HEK293T (cell line): ENCODE results near the gene TRPM2.

Experiments
- BHLHE40 ChIP-seq: fragments of 450-650 bp; IDR thresholded peaks from 2 replicates; pipeline ENCODE4 v1.6.1; 2016; ENCODE audit warnings: mild to moderate bottlenecking, moderate library complexity, borderline replicate concordance
- FOXA1 ChIP-seq: fragments of 450-650 bp; IDR thresholded peaks from 2 replicates; pipeline ENCODE4 v1.6.1; 2016; ENCODE audit warnings: mild to moderate bottlenecking
- FOXM1 ChIP-seq: fragments of 450-650 bp; IDR thresholded peaks from 2 replicates; pipeline ENCODE4 v1.6.1; 2017; ENCODE audit warnings: mild to moderate bottlenecking, borderline replicate concordance
- HDGF ChIP-seq: fragments of 450-650 bp; IDR thresholded peaks from 2 replicates; pipeline ENCODE4 v1.6.1; 2017; ENCODE audit warnings: antibody characterized with exemption, borderline replicate concordance
- L3MBTL2 ChIP-seq: fragments of 450-650 bp; conservative IDR thresholded peaks from 2 replicates; pipeline ENCODE4 v1.6.1; 2016; ENCODE audit warnings: mild to moderate bottlenecking
- NFRKB ChIP-seq: fragments of 450-650 bp; IDR thresholded peaks from 2 replicates; pipeline ENCODE4 v1.6.1; 2016; ENCODE audit warnings: mild to moderate bottlenecking, moderate library complexity
- SP1 ChIP-seq: fragments of 450-650 bp; IDR thresholded peaks from 2 replicates; pipeline ENCODE4 v1.6.1; 2017
- SUZ12 ChIP-seq: fragments of 450-650 bp; IDR thresholded peaks from 2 replicates; pipeline ENCODE4 v1.6.1; 2016; ENCODE audit warnings: mild to moderate bottlenecking

DNA sequence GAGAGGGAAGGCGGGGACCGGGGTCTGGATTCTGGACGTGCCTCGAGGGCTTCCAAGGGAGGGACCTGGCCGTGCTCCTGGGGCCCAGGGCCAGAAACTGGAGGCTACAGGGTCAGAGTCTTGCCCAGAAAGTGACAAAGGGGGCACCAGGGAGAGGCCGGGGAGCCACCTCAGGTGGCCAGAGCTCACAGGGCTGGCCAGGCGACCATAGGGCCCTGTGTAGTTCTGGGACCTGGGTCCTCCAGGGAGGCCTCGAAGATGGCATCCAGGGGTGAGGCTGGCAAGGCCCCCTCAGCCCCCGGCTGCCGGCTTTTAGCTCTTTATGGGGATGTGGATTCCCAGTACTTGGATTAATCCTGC lies 87.6 kb downstream of the TRPM2 start:
- TF ChIP-seq SP1 (no peak), FOXM1 (no peak), NFRKB (no peak), L3MBTL2 (no peak), SUZ12 (no peak), FOXA1 (no peak), HDGF (no peak), BHLHE40 (no peak)
